Heart left ventricle (tissue), 13 donors: ENCODE results near the gene RXFP4.

Experiments
- POLR2A ChIP-seq, 2 donors: fragments of 450-650 bp; IDR thresholded peaks; one replicate each; pipeline ENCODE4 v1.6.1; 2017; ENCODE audit warnings: antibody characterized with exemption in 2 of 2, mild to moderate bottlenecking in 2 of 2, moderate library complexity in 2 of 2
- TF ChIP-seq, protein P1 (sequence below), 12 donors: fragments of 200-600 bp; sonication (generic) in 4 of 12; IDR thresholded peaks; one replicate each; pipeline versions ENCODE4 v1.5.0 to v1.8.0; 2018 to 2022; ENCODE audit warnings: antibody characterized with exemption in 12 of 12, mild to moderate bottlenecking in 5 of 12
- donor health status: ischemic (EF 13 %, LVEDD 7.1; RV severe dilation, severe dysfunction).
- donor health status: DM: no; HTN: yes; CAD: no.
- donor health status: DM: no; HTN: no; CAD: no.
- donor health status: ischemic (EF 25% LVEDD 6.9; RV normal size, moderate dysfunction).
- donor health status: ischemic (EF 25% LVEDD 5.7; RV mildly dilated, moderate dysfunction).
- donor health status: ischemic (EF 35%, LVEDD 5.7; RV mildly dilated, moderate dysfunction).
- donor health status: nonischemic (EF 11% LVEDD 7.7; RV severe dilation, severe dysfunction).
- donor health status: DM: yes; HTN: yes; CAD: no.
- donor health status: PGD.
- donor health status: ischemic (EF 29% LVEDD 5.4; RV normal size, mild dysfunction).
- donor health status: nonischemic (EF 23%, LVEDD 6.1; RV moderate dilation, normal function).

DNA sequence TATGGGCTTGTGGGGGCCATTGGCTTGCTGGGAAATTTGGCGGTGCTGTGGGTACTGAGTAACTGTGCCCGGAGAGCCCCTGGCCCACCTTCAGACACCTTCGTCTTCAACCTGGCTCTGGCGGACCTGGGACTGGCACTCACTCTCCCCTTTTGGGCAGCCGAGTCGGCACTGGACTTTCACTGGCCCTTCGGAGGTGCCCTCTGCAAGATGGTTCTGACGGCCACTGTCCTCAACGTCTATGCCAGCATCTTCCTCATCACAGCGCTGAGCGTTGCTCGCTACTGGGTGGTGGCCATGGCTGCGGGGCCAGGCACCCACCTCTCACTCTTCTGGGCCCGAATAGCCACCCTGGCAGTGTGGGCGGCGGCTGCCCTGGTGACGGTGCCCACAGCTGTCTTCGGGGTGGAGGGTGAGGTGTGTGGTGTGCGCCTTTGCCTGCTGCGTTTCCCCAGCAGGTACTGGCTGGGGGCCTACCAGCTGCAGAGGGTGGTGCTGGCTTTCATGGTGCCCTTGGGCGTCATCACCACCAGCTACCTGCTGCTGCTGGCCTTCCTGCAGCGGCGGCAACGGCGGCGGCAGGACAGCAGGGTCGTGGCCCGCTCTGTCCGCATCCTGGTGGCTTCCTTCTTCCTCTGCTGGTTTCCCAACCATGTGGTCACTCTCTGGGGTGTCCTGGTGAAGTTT, 550 bp downstream of the RXFP4 start:
- TF ChIP-seq, protein P1, sequence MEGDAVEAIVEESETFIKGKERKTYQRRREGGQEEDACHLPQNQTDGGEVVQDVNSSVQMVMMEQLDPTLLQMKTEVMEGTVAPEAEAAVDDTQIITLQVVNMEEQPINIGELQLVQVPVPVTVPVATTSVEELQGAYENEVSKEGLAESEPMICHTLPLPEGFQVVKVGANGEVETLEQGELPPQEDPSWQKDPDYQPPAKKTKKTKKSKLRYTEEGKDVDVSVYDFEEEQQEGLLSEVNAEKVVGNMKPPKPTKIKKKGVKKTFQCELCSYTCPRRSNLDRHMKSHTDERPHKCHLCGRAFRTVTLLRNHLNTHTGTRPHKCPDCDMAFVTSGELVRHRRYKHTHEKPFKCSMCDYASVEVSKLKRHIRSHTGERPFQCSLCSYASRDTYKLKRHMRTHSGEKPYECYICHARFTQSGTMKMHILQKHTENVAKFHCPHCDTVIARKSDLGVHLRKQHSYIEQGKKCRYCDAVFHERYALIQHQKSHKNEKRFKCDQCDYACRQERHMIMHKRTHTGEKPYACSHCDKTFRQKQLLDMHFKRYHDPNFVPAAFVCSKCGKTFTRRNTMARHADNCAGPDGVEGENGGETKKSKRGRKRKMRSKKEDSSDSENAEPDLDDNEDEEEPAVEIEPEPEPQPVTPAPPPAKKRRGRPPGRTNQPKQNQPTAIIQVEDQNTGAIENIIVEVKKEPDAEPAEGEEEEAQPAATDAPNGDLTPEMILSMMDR (IDR thresholded peaks at IDR 0.05), result no peak
- TF ChIP-seq POLR2A (IDR thresholded peaks at IDR 0.05), result no peak
